Fibroblast of skin of right biceps (primary cell): ENCODE measurements around the gene SLC38A3.
"Not testable (repeated sequence)": the region's sequence is repeated elsewhere in the genome, so short reads cannot be mapped to it uniquely, and the experiment has no call there.

Experiments used
- DNase-seq: peaks from one replicate; pipeline ENCODE4 v3.0.0-alpha.2; 2013

Gene SLC38A3

GRCh38 chr3:50211930-50212329, 6.9 kb downstream of the SLC38A3 start:
- peak; percentile 55 for DNase-seq

GRCh38 chr3:50212502-50212901, 7.4 kb downstream of the SLC38A3 start:
- DNase-seq, result no peak

GRCh38 chr3:50212971-50213370, 7.9 kb downstream of the SLC38A3 start:
- no peak for DNase-seq

GRCh38 chr3:50213373-50213772, 8.3 kb downstream of the SLC38A3 start:
- no peak for DNase-seq

- no peak for DNase-seq
Observed at GRCh38 chr3:50214824-50215223, 9.8 kb downstream of the SLC38A3 start.

GRCh38 chr3:50215529-50215928, 10.5 kb downstream of the SLC38A3 start:
- DNase-seq, result no peak

- no peak for DNase-seq
Observed at GRCh38 chr3:50217681-50218080, 12.6 kb downstream of the SLC38A3 start.

GRCh38 chr3:50218448-50218847, 13.4 kb downstream of the SLC38A3 start:
- no peak for DNase-seq

- no peak for DNase-seq
Observed at GRCh38 chr3:50219285-50219684, 14.2 kb downstream of the SLC38A3 start.

GRCh38 chr3:50220109-50220508, 15.0 kb downstream of the SLC38A3 start:
- no peak for DNase-seq

GRCh38 chr3:50221051-50221410, 16.0 kb downstream of the SLC38A3 start:
- DNase-seq, result no peak

- no peak for DNase-seq
Observed at GRCh38 chr3:50221411-50222168, 16.5 kb downstream of the SLC38A3 start.

- DNase-seq, result no peak
Observed at GRCh38 chr3:50222169-50222528, 17.1 kb downstream of the SLC38A3 start.

GRCh38 chr3:50224639-50225038, 19.6 kb downstream of the SLC38A3 start:
- no peak for DNase-seq

GRCh38 chr3:50226888-50227389, 21.9 kb downstream of the SLC38A3 start:
- DNase-seq, result peak; percentile 39

- DNase-seq, result peak; percentile 93
Observed at GRCh38 chr3:50227390-50228183, 22.5 kb downstream of the SLC38A3 start.

- not testable (repeated sequence) for DNase-seq
Observed at GRCh38 chr3:50228184-50228763, 23.2 kb downstream of the SLC38A3 start.

- no peak for DNase-seq
Observed at GRCh38 chr3:50229490-50229889, 24.4 kb downstream of the SLC38A3 start.

GRCh38 chr3:50230104-50230793, 25.2 kb downstream of the SLC38A3 start:
- no peak for DNase-seq

- DNase-seq, result peak; percentile 23
Observed at GRCh38 chr3:50230794-50231125, 25.7 kb downstream of the SLC38A3 start.

GRCh38 chr3:50231581-50231980, 26.5 kb downstream of the SLC38A3 start:
- no peak for DNase-seq

- DNase-seq, result no peak
Observed at GRCh38 chr3:50232303-50232702, 27.2 kb downstream of the SLC38A3 start.

- no peak for DNase-seq
Observed at GRCh38 chr3:50233176-50233575, 28.1 kb downstream of the SLC38A3 start.
